Kidney (tissue), 14 donors: Measurements from ENCODE around the gene LENG1. TPM values are rescaled to one million over a fixed set of nuclear protein-coding genes. Genes with fewer than 3 reads are reported as not detected.
"Not testable (repeated sequence)": the region's sequence is repeated elsewhere in the genome, so short reads cannot be mapped to it uniquely, and the experiment has no call there.

Source experiments
- DNase-seq, 5 donors: peaks; one replicate each; pipeline ENCODE4 v3.0.0-alpha.2; 2013 to 2020
- FAIRE-seq: peaks from 2 replicates; lab custom pipeline; 2012; peaks lifted over from hg19 to GRCh38; lab: Jason Lieb, UNC
- H3K27ac ChIP-seq, 2 donors: one replicate each; pipeline ENCODE4 v1.7.0; 2013; ENCODE audit warnings: low read depth in 2 of 2, low read length in 2 of 2, inconsistent platforms in 1 of 2
- H3K27me3 ChIP-seq: one replicate; pipeline ENCODE4 v1.7.1; 2013; ENCODE audit warnings: low read length, inconsistent platforms; ENCODE audit not compliant: control insufficient read depth, insufficient read depth
- H3K36me3 ChIP-seq, 3 donors: one replicate each; pipeline versions ENCODE4 v1.7.0 to v1.7.1; 2013; ENCODE audit warnings: low read length in 3 of 3, control low read depth in 1 of 3, inconsistent platforms in 1 of 3; ENCODE audit not compliant: insufficient read depth in 3 of 3, control insufficient read depth in 2 of 3
- H3K4me1 ChIP-seq, 3 donors: one replicate each; pipeline versions ENCODE4 v1.7.0 to v1.7.1; 2013; ENCODE audit warnings: low read length in 3 of 3, inconsistent platforms in 1 of 3, low read depth in 1 of 3; ENCODE audit not compliant: control insufficient read depth in 2 of 3, insufficient read depth in 2 of 3
- H3K4me3 ChIP-seq, 3 donors: one replicate each; pipeline versions ENCODE4 v1.7.0 to v1.8.1; 2013; ENCODE audit warnings: low read length in 3 of 3, control low read depth in 1 of 3, inconsistent platforms in 1 of 3
- H3K9ac ChIP-seq, 3 donors: one replicate each; pipeline versions ENCODE4 v1.7.0 to v1.7.1; 2013; ENCODE audit warnings: low read length in 3 of 3, control low read depth in 1 of 3, inconsistent platforms in 1 of 3
- H3K9me3 ChIP-seq, 3 donors: one replicate each; pipeline versions ENCODE4 v1.7.0 to v1.7.1; 2013; ENCODE audit warnings: low read length in 3 of 3, control low read depth in 1 of 3, inconsistent platforms in 1 of 3; ENCODE audit not compliant: control insufficient read depth in 2 of 3, insufficient read depth in 1 of 3
- CTCF ChIP-seq: IDR thresholded peaks from 3 replicates; pipeline ENCODE4 v1.5.1; 2012; ENCODE audit warnings: mild to moderate bottlenecking, moderate library complexity, borderline replicate concordance; ENCODE audit not compliant: insufficient read depth; ENCODE audit errors: extremely low read depth
- intact Hi-C: fragments of 100-400 bp; cut with DNase I; formaldehyde crosslinking; loops from one replicate; pipeline ENCODE4 v1.11.1; 2022
- polyA plus RNA-seq: library from polyadenylated mRNA; stranded (reverse); fragments of 350-450 nt; fragmentation: Illumina TruSeq; extraction: RNeasy Lipid Tissue Mini Kit (QIAGEN cat#74804); gene quantifications from one replicate; pipeline ENCODE4 v1.2.3, GENCODE V29; 2014; ENCODE audit warnings: low read depth, low replicate concordance; ENCODE audit not compliant: insufficient read depth
- total RNA-seq: library from RNA; stranded (reverse); fragmentation: NEBNext Ultra II Directional; extraction: Animal tissue kit (Norgen Biotek cat#: 25700); gene quantifications from one replicate; pipeline ENCODE4 v1.2.1, GENCODE V29; 2021
- donor health status: control.
- donor health status: control.
- donor health status: control.
- donor health status: control.
- donor health status: control.
- donor health status: DM: yes; HTN: yes; CAD: no.
- donor health status: Normal renal cell carcinoma (clear cell type).

LENG1 gene
- total and polyA plus RNA-seq, 2 donors from 2014 or later: 8.0 to 12.2 TPM

DNA sequence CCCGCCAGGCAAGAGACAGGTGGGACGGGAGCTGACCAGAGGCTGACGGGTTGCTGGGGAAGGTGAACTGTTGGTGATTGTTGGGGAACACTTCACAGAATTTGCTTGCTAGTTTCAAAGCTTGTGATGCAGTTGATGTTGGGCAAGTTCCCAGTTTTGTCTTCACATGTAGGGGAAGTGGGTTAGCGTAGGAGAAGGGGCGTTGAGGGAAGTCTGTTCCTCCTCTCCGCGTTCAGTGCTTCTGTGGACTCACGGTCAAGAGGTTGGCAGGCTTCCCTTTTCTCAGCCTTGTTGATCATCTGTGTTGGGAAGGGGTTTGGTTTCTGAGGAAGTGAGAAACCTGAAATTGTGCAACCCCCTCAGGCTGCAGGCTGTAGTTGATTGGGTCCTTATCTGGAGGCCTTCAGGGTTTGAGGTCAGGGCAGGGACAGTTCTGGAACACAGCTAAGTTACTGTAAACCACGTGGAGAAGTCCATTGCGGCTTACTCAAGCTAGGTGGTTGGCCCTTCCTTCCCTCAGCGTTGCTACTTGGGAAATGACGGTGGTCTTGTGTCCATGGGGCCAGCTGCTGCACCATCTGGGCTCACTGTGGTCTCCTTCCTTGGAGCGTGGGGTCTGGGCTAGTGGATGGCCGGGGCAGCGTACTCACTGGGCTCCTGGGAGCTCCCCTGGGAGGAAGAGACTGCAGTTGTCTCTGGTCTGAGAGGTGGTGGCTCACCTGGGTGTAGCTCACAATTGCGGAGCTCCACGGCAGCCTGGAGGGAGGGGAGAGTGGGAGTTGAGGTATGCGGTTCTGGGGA, 48.7 kb upstream of the LENG1 start:
- intact Hi-C loops: no loop called here
- peak in 4 of 5 donors; percentile 16 to 79 (median 40) for DNase-seq
- peaks cover 7 to 34% (median 25%) of the 10 kb centered on the region in 3 donors for H3K4me1 ChIP-seq
- H3K27me3 ChIP-seq: no peaks in the 10 kb centered on the region
- no peak overlapping the region for H3K4me3 ChIP-seq
- peaks cover 7 to 42% (median 27%) of the 10 kb centered on the region in 3 donors for H3K36me3 ChIP-seq
- no peak for FAIRE-seq
- no peak for TF ChIP-seq CTCF
- no peak overlapping the region for H3K9ac ChIP-seq
- H3K27ac ChIP-seq: peak overlapping the region; percentile 71 to 93
- H3K9me3 ChIP-seq: no peaks in the 10 kb centered on the region

DNA sequence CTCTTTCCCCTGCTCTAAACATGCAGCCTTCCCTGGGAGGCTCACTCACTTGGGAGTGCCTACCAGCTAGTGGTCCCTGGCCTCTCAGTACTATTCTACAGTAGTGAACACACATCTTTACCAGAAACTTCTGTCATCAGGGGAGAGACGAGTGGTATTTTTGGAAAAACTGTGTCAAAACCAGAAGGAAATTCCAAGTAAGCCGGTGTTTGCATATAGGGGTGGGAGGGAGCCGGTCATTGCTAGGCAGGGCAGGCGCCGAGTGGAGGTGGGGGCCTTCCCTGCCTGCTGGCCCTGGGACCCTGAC, 48.1 kb upstream of the LENG1 start:
- Histone ChIP-seq H3K27me3 (no peaks in the 10 kb centered on the region), H3K9me3 (no peaks in the 10 kb centered on the region), H3K4me3 (no peak overlapping the region), H3K4me1 (peaks cover 10 to 40% (median 31%) of the 10 kb centered on the region in 3 donors), H3K9ac (no peak overlapping the region), H3K36me3 (peaks cover 12 to 48% (median 28%) of the 10 kb centered on the region in 3 donors), H3K27ac (peak overlapping the region in 1 of 2 donors; percentile 29)
- intact Hi-C loops: no loop called here
- DNase-seq: peak in 1 of 5 donors; percentile 77
- TF ChIP-seq CTCF: no peak
- no peak for FAIRE-seq

- H3K27me3 ChIP-seq, H3K9me3 ChIP-seq, FAIRE-seq, H3K4me3 ChIP-seq, H3K27ac ChIP-seq, intact Hi-C loops, H3K9ac ChIP-seq: not testable (repeated sequence)
- Histone ChIP-seq H3K4me1 (peaks cover 12 to 44% (median 35%) of the 10 kb centered on the region in 3 donors), H3K36me3 (peaks cover 16 to 52% (median 32%) of the 10 kb centered on the region in 3 donors)
- DNase-seq: peak in 1 of 5 donors; percentile 63
Observed at GRCh38 chr19:54207193-54207592, 47.7 kb upstream of the LENG1 start.

- Histone ChIP-seq H3K9me3 (no peaks in the 10 kb centered on the region), H3K27me3 (no peaks in the 10 kb centered on the region), H3K9ac (no peak overlapping the region), H3K36me3 (peaks cover 20 to 54% (median 32%) of the 10 kb centered on the region in 3 donors), H3K27ac (peak overlapping the region in 1 of 2 donors; percentile 0), H3K4me3 (no peak overlapping the region), H3K4me1 (peaks cover 12 to 47% (median 39%) of the 10 kb centered on the region in 3 donors)
- intact Hi-C loops: no loop called here
- DNase-seq (peak in 1 of 5 donors; percentile 26), FAIRE-seq (no peak)
- TF ChIP-seq CTCF: no peak
Observed at GRCh38 chr19:54206831-54207177, 47.3 kb upstream of the LENG1 start.
